Superior temporal gyrus (tissue), 1 donor: ENCODE results near the gene C19orf33.
"Not testable (repeated sequence)": the region's sequence is repeated elsewhere in the genome, so short reads cannot be mapped to it uniquely, and the experiment has no call there.

Source experiments
- DNase-seq: peaks from one replicate; pipeline ENCODE4 v3.0.0-alpha.2; 2016; ENCODE audit errors: extremely low spot score

C19orf33 gene

GRCh38 chr19:38303517-38304351 lies at the start of gene C19orf33:
C19orf33 (plus strand) TSS chr19:38304251; CDS start chr19:38304262, 11 bp downstream.
- no peak for DNase-seq

- DNase-seq, result no peak
Measured at GRCh38 chr19:38255383-38256014, 48.6 kb upstream of the C19orf33 start.

GRCh38 chr19:38261942-38262341 lies 42.1 kb upstream of the C19orf33 start:
- not testable (repeated sequence) for DNase-seq

GRCh38 chr19:38262585-38263268 lies 41.3 kb upstream of the C19orf33 start:
- DNase-seq, result no peak

GRCh38 chr19:38263689-38264485 lies 40.2 kb upstream of the C19orf33 start:
- no peak for DNase-seq

- no peak for DNase-seq
Measured at GRCh38 chr19:38264486-38265212, 39.4 kb upstream of the C19orf33 start, which contains the start of gene SPINT2. SPINT2 (plus strand) TSS chr19:38264573; CDS start chr19:38264893, 320 bp downstream.

GRCh38 chr19:38265213-38265861 lies 38.7 kb upstream of the C19orf33 start:
- DNase-seq, result peak; percentile 38

- no peak for DNase-seq
Measured at GRCh38 chr19:38265921-38266429, 38.1 kb upstream of the C19orf33 start.

- peak; percentile 24 for DNase-seq
Measured at GRCh38 chr19:38266981-38267597, 37.0 kb upstream of the C19orf33 start.

GRCh38 chr19:38267761-38268483 lies 36.1 kb upstream of the C19orf33 start:
- DNase-seq, result no peak

GRCh38 chr19:38268539-38268938 lies 35.5 kb upstream of the C19orf33 start:
- DNase-seq, result no peak

GRCh38 chr19:38270587-38271167 lies 33.4 kb upstream of the C19orf33 start:
- no peak for DNase-seq

GRCh38 chr19:38273499-38273898 lies 30.6 kb upstream of the C19orf33 start:
- no peak for DNase-seq

- DNase-seq, result peak; percentile 84
Measured at GRCh38 chr19:38274739-38275138, 29.3 kb upstream of the C19orf33 start.

GRCh38 chr19:38276942-38277517 lies 27.0 kb upstream of the C19orf33 start:
- DNase-seq, result no peak

GRCh38 chr19:38277549-38277948 lies 26.5 kb upstream of the C19orf33 start:
- DNase-seq, result peak; percentile 27

GRCh38 chr19:38277969-38278680 lies 25.9 kb upstream of the C19orf33 start:
- no peak for DNase-seq

GRCh38 chr19:38278751-38279150 lies 25.3 kb upstream of the C19orf33 start:
- DNase-seq, result peak; percentile 21
